HCT116 (cell line): ENCODE data around the gene GRM8. TPM values are rescaled to one million over a fixed set of nuclear protein-coding genes. Genes with fewer than 3 reads are reported as not detected.

Experiments
- ATAC-seq: fragments of 200-7000 bp; cut with Tn5 transposase; 2 replicates; pipeline ENCODE4 v1.9.1; 2020; ENCODE audit warnings: mild to moderate bottlenecking, moderate library complexity
- BruUV-seq: library from RNA; stranded (reverse); fragments of 400-500 nt; replicated peaks from 2 replicates; lab custom pipeline; 2021; lab: Mats Ljungman, UMichigan
- CTCF ChIA-PET: fragments of 300-600 bp; sonication (Branson Sonifier 250); formaldehyde crosslinking; loops from one replicate; lab custom pipeline; 2021; ENCODE audit warnings: antibody characterized with exemption; lab: Charles Lee
- POLR2A ChIA-PET: fragments of 300-600, 350-600 bp; sonication (Branson Sonifier 250); formaldehyde crosslinking; loops from one replicate; lab custom pipeline; 2021; ENCODE audit warnings: antibody characterized with exemption; lab: Charles Lee
- RAD21 ChIA-PET, 2 experiments: fragments of 300-600 bp; sonication (Branson Sonifier 250); formaldehyde crosslinking; loops; one replicate each; lab custom pipeline; 2023; ENCODE audit warnings: low total read pairs in 2 of 2; ENCODE audit not compliant: uncharacterized antibody in 2 of 2, unreplicated experiment in 2 of 2, low non-redundant PET in 1 of 2; lab: Charles Lee
- DNase-seq: peaks from one replicate; pipeline ENCODE4 v3.0.0-alpha.2; 2010; ENCODE audit warnings: low read depth, low spot score
- H2AFZ ChIP-seq: fragments of 200-600 bp; shearing (Covaris generic), sonication (generic); 2 replicates; pipeline ENCODE4 v1.6.1; 2017; ENCODE audit warnings: low read depth, mixed run types, mixed read lengths, antibody characterized with exemption, low read length; ENCODE audit not compliant: poor library complexity, severe bottlenecking
- H3K27ac ChIP-seq: 2 replicates; pipeline ENCODE4 v1.5.1; 2012; ENCODE audit warnings: low read depth, low read length
- H3K27me3 ChIP-seq: fragments of 200-600 bp; sonication (generic); 2 replicates; pipeline ENCODE4 v1.6.1; 2016; ENCODE audit warnings: mixed run types, low read length, mixed read lengths; ENCODE audit not compliant: insufficient read depth
- H3K36me3 ChIP-seq, 2 experiments: fragments of 200-500 bp in 1 of 2; fragments of 200-600 bp in 1 of 2; sonication (Bioruptor generic) in 1 of 2; sonication (generic) in 1 of 2; 2 replicates each; pipeline versions ENCODE4 v1.5.1 to v1.6.1; 2014 to 2016; ENCODE audit warnings: low read length in 2 of 2, inconsistent platforms in 1 of 2, mixed read lengths in 1 of 2, mixed run types in 1 of 2; ENCODE audit not compliant: insufficient read depth in 2 of 2, control insufficient read depth in 1 of 2
- H3K4me1 ChIP-seq, 2 experiments: fragments of 200-600 bp in 1 of 2; sonication (generic) in 1 of 2; 2 replicates each; pipeline versions ENCODE4 v1.5.1 to v1.6.1; 2012 to 2017; ENCODE audit warnings: low read length in 2 of 2, inconsistent platforms in 1 of 2, mild to moderate bottlenecking in 1 of 2, mixed read lengths in 1 of 2, mixed run types in 1 of 2, moderate library complexity in 1 of 2; ENCODE audit not compliant: insufficient read depth in 2 of 2, control insufficient read depth in 1 of 2
- H3K4me2 ChIP-seq: fragments of 200-600 bp; sonication (generic); 2 replicates; pipeline ENCODE4 v1.6.1; 2017; ENCODE audit warnings: mixed run types, low read length, mixed read lengths
- H3K4me3 ChIP-seq, 2 experiments: fragments of 200-600 bp in 1 of 2; sonication (generic) in 1 of 2; replicated peaks in 1 of 2; 2 replicates each; pipeline ENCODE4 v1.5.1; 2011 to 2016; ENCODE audit warnings: low read length in 2 of 2, control low read depth in 1 of 2, low read depth in 1 of 2, mild to moderate bottlenecking in 1 of 2, mixed read lengths in 1 of 2, mixed run types in 1 of 2
- H3K79me2 ChIP-seq: fragments of 200-600 bp; sonication (generic); 2 replicates; pipeline ENCODE4 v1.6.1; 2017; ENCODE audit warnings: mild to moderate bottlenecking, mixed run types, low read length, moderate library complexity, mixed read lengths; ENCODE audit not compliant: insufficient read depth
- H3K9ac ChIP-seq: fragments of 200-600 bp; sonication (generic); 2 replicates; pipeline ENCODE4 v1.6.1; 2016; ENCODE audit warnings: low read length, mixed read lengths
- H3K9me2 ChIP-seq: fragments of 200-600 bp; sonication (generic), shearing (Covaris generic); 2 replicates; pipeline ENCODE4 v1.6.1; 2017; ENCODE audit warnings: mixed run types, mild to moderate bottlenecking, moderate library complexity; ENCODE audit not compliant: insufficient read depth
- H3K9me3 ChIP-seq, 2 experiments: fragments of 200-500 bp in 1 of 2; fragments of 200-600 bp in 1 of 2; sonication (Bioruptor generic) in 1 of 2; sonication (generic) in 1 of 2; 2 replicates each; pipeline ENCODE4 v1.6.1; 2014 to 2017; ENCODE audit warnings: low read length in 2 of 2, mixed read lengths in 2 of 2, inconsistent platforms in 1 of 2, low read depth in 1 of 2, mild to moderate bottlenecking in 1 of 2, mixed run types in 1 of 2, moderate library complexity in 1 of 2; ENCODE audit not compliant: control insufficient read depth in 1 of 2, insufficient read depth in 1 of 2
- H4K20me1 ChIP-seq: fragments of 200-600 bp; sonication (generic), shearing (Covaris generic); 2 replicates; pipeline ENCODE4 v1.6.1; 2017; ENCODE audit warnings: mixed run types, mild to moderate bottlenecking, moderate library complexity; ENCODE audit not compliant: insufficient read depth
- CBX3 ChIP-seq: IDR thresholded peaks from 2 replicates; pipeline ENCODE4 v1.6.1; 2012; ENCODE audit warnings: low read depth
- CEBPB ChIP-seq: IDR thresholded peaks from 2 replicates; pipeline ENCODE4 v1.6.1; 2012; ENCODE audit warnings: low read depth
- ELF1 ChIP-seq: IDR thresholded peaks from 2 replicates; pipeline ENCODE4 v1.6.1; 2012; ENCODE audit warnings: low read depth, borderline replicate concordance
- EZH2phosphoT487 ChIP-seq: fragments of 200-600 bp; IDR thresholded peaks from 2 replicates; pipeline ENCODE4 v1.6.1; 2018; ENCODE audit warnings: antibody characterized with exemption, borderline replicate concordance
- POLR2A ChIP-seq: IDR thresholded peaks from 2 replicates; pipeline ENCODE4 v1.7.0; 2011; ENCODE audit warnings: borderline replicate concordance; ENCODE audit not compliant: insufficient read depth, insufficient read length; ENCODE audit errors: extremely low read depth
- SP1 ChIP-seq: IDR thresholded peaks from 2 replicates; pipeline ENCODE4 v1.6.1; 2012; ENCODE audit warnings: low read depth
- SRF ChIP-seq: IDR thresholded peaks from 2 replicates; pipeline ENCODE4 v1.6.1; 2012; ENCODE audit warnings: low read depth
- TCF7L2 ChIP-seq: IDR thresholded peaks from 2 replicates; pipeline ENCODE4 v1.7.0; 2011; ENCODE audit warnings: borderline replicate concordance, inconsistent platforms; ENCODE audit not compliant: insufficient read depth, insufficient read length; ENCODE audit errors: extremely low read depth
- YY1 ChIP-seq: IDR thresholded peaks from 2 replicates; pipeline ENCODE4 v1.6.1; 2011; ENCODE audit warnings: low read length, low read depth, moderate library complexity, mild to moderate bottlenecking; ENCODE audit not compliant: insufficient replicate concordance; ENCODE audit errors: extremely low read depth
- intact Hi-C: fragments of 100-400 bp; cut with micrococcal nuclease; formaldehyde crosslinking; loops from 2 replicates; pipeline ENCODE4 v1.10.0; 2022
- total RNA-seq: library from RNA; stranded (reverse); gene quantifications from one replicate; pipeline ENCODE4 v1.2.1, GENCODE V29; 2021; ENCODE audit not compliant: unreplicated experiment
- TF ChIP-seq, protein P1 (sequence below): IDR thresholded peaks from 2 replicates; pipeline ENCODE4 v1.6.1; 2012; ENCODE audit warnings: low read depth
- TF ChIP-seq, protein P2 (sequence below): IDR thresholded peaks from 2 replicates; pipeline ENCODE4 v1.6.1; 2011; ENCODE audit warnings: mild to moderate bottlenecking, low read length, moderate library complexity; ENCODE audit not compliant: insufficient replicate concordance; ENCODE audit errors: extremely low read depth
- TF ChIP-seq, protein P3 (sequence below): IDR thresholded peaks from 2 replicates; pipeline ENCODE4 v1.6.1; 2012
- TF ChIP-seq, protein P4 (sequence below): IDR thresholded peaks from 2 replicates; pipeline ENCODE4 v1.6.1; 2012

The GRM8 gene
- total RNA-seq, 1 experiment from 2014 or later = 0.05 TPM

DNA sequence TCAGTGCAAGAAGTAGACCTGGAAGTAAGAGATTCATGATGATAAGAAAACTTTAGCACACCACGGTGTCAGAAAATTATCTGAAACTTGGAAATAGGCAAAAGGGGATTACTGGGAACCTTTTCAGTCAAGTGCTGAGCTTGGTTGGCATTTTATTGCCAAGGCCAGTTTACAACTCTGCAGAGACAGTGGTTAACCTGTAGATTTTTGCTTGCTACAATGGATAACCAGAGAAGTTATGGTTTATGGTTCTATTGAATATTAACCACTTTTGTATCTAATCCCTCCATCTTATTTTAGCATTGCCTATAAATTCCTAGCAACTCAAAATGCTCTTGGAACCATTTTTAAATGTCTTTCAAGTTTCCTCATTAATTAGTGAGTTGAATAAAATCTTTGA is 13.3 kb upstream of the GRM8 start (continued):
- TF ChIP-seq, protein P1, sequence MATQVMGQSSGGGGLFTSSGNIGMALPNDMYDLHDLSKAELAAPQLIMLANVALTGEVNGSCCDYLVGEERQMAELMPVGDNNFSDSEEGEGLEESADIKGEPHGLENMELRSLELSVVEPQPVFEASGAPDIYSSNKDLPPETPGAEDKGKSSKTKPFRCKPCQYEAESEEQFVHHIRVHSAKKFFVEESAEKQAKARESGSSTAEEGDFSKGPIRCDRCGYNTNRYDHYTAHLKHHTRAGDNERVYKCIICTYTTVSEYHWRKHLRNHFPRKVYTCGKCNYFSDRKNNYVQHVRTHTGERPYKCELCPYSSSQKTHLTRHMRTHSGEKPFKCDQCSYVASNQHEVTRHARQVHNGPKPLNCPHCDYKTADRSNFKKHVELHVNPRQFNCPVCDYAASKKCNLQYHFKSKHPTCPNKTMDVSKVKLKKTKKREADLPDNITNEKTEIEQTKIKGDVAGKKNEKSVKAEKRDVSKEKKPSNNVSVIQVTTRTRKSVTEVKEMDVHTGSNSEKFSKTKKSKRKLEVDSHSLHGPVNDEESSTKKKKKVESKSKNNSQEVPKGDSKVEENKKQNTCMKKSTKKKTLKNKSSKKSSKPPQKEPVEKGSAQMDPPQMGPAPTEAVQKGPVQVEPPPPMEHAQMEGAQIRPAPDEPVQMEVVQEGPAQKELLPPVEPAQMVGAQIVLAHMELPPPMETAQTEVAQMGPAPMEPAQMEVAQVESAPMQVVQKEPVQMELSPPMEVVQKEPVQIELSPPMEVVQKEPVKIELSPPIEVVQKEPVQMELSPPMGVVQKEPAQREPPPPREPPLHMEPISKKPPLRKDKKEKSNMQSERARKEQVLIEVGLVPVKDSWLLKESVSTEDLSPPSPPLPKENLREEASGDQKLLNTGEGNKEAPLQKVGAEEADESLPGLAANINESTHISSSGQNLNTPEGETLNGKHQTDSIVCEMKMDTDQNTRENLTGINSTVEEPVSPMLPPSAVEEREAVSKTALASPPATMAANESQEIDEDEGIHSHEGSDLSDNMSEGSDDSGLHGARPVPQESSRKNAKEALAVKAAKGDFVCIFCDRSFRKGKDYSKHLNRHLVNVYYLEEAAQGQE = no peak
- TF ChIP-seq CEBPB = no peak
- no peak for TF ChIP-seq CBX3
- no peak for TF ChIP-seq EZH2phosphoT487
- TF ChIP-seq, all 23 proteins: peak for 0

DNA sequence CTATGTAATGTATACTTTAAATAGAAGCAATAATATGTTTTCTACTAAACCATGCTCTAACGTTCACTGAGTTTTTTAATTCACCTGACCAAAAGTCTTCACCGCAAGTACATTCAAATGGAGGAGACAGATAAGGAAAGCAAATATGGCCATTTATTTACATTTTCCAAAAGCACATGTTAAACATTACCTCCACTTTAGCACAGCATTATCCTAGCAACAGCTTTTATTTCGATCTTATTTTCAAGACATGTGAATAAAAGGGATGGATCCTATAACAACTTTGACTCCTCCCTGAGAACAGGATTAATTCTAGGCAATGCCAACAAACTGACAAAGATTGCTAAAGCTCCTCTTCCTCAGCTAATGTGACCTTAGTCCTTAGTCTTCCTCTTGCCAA is 11.5 kb upstream of the GRM8 start:
- RAD21 ChIA-PET = no interaction called here
- TF ChIP-seq YY1 (no peak), CEBPB (no peak), SRF (no peak), CBX3 (no peak), TCF7L2 (no peak), POLR2A (no peak), SP1 (no peak), ELF1 (no peak)
- TF ChIP-seq, protein P1 = no peak
- TF ChIP-seq, protein P2, sequence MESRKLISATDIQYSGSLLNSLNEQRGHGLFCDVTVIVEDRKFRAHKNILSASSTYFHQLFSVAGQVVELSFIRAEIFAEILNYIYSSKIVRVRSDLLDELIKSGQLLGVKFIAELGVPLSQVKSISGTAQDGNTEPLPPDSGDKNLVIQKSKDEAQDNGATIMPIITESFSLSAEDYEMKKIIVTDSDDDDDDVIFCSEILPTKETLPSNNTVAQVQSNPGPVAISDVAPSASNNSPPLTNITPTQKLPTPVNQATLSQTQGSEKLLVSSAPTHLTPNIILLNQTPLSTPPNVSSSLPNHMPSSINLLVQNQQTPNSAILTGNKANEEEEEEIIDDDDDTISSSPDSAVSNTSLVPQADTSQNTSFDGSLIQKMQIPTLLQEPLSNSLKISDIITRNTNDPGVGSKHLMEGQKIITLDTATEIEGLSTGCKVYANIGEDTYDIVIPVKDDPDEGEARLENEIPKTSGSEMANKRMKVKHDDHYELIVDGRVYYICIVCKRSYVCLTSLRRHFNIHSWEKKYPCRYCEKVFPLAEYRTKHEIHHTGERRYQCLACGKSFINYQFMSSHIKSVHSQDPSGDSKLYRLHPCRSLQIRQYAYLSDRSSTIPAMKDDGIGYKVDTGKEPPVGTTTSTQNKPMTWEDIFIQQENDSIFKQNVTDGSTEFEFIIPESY = no peak
- TF ChIP-seq, protein P3, sequence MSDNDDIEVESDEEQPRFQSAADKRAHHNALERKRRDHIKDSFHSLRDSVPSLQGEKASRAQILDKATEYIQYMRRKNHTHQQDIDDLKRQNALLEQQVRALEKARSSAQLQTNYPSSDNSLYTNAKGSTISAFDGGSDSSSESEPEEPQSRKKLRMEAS = no peak
- TF ChIP-seq, protein P4, sequence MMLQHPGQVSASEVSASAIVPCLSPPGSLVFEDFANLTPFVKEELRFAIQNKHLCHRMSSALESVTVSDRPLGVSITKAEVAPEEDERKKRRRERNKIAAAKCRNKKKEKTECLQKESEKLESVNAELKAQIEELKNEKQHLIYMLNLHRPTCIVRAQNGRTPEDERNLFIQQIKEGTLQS = no peak

More for the DNA sequence above, 11.5 kb upstream of the GRM8 start:
- intact Hi-C loops = no loop called here
- Histone ChIP-seq H3K4me2 (no peak overlapping the region), H4K20me1 (no peaks in the 10 kb centered on the region), H3K9ac (no peak overlapping the region), H3K4me3 (no peak overlapping the region), H3K27ac (no peak overlapping the region), H3K9me2 (no peaks in the 10 kb centered on the region), H2AFZ (no peak overlapping the region), H3K36me3 (no peaks in the 10 kb centered on the region), H3K9me3 (no peaks in the 10 kb centered on the region), H3K79me2 (no peaks in the 10 kb centered on the region), H3K27me3 (peaks cover 78% of the 10 kb centered on the region), H3K4me1 (no peaks in the 10 kb centered on the region)
- BruUV-seq = no TSS peak
- CTCF ChIA-PET = no interaction called here
- POLR2A ChIA-PET = no interaction called here
- DNase-seq = no peak
- ATAC-seq = no peak
